Measurements from ENCODE around the gene SYCP1.
"Not testable (repeated sequence)": the region's sequence is repeated elsewhere in the genome, so short reads cannot be mapped to it uniquely, and the experiment has no call there.

The SYCP1 gene

GRCh38 chr1:114892194-114892918, 37.7 kb downstream of the SYCP1 start:
- Histone ChIP-seq H3K36me3 (ENCODE audit: control insufficient read depth, insufficient read depth, low read length) (no peaks in the 10 kb centered on the region), H3K27me3 (ENCODE audit: control insufficient read depth, insufficient read depth, low read length) (no peaks in the 10 kb centered on the region), H3K27ac (ENCODE audit: low read depth, low read length) (no peak overlapping the region), H3K4me3 (ENCODE audit: low read length) (no peak overlapping the region), H3K9ac (ENCODE audit: low read length) (no peak overlapping the region), H3K4me1 (ENCODE audit: control insufficient read depth, insufficient read depth, low read length) (no peaks in the 10 kb centered on the region)

GRCh38 chr1:114896795-114897194, 42.1 kb downstream of the SYCP1 start:
- H3K27me3 ChIP-seq (ENCODE audit: control insufficient read depth, insufficient read depth, low read length), result no peaks in the 10 kb centered on the region
- H3K4me3 ChIP-seq (ENCODE audit: low read length), result no peak overlapping the region
- H3K27ac ChIP-seq (ENCODE audit: low read depth, low read length), result no peak overlapping the region
- H3K9ac ChIP-seq (ENCODE audit: low read length), result no peak overlapping the region
- no peaks in the 10 kb centered on the region for H3K4me1 ChIP-seq (ENCODE audit: control insufficient read depth, insufficient read depth, low read length)
- H3K36me3 ChIP-seq (ENCODE audit: control insufficient read depth, insufficient read depth, low read length), result no peaks in the 10 kb centered on the region

GRCh38 chr1:114901814-114902213, 47.2 kb downstream of the SYCP1 start:
- Histone ChIP-seq H3K27ac (ENCODE audit: low read depth, low read length) (no peak overlapping the region), H3K9ac (ENCODE audit: low read length) (no peak overlapping the region), H3K36me3 (ENCODE audit: control insufficient read depth, insufficient read depth, low read length) (no peaks in the 10 kb centered on the region), H3K27me3 (ENCODE audit: control insufficient read depth, insufficient read depth, low read length) (no peaks in the 10 kb centered on the region), H3K4me3 (ENCODE audit: low read length) (no peak overlapping the region), H3K4me1 (ENCODE audit: control insufficient read depth, insufficient read depth, low read length) (no peaks in the 10 kb centered on the region)

- H3K9ac ChIP-seq (ENCODE audit: low read length), result no peak overlapping the region
- no peaks in the 10 kb centered on the region for H3K36me3 ChIP-seq (ENCODE audit: control insufficient read depth, insufficient read depth, low read length)
- H3K4me1 ChIP-seq (ENCODE audit: control insufficient read depth, insufficient read depth, low read length), result no peaks in the 10 kb centered on the region
- no peaks in the 10 kb centered on the region for H3K27me3 ChIP-seq (ENCODE audit: control insufficient read depth, insufficient read depth, low read length)
- H3K27ac ChIP-seq (ENCODE audit: low read depth, low read length), result no peak overlapping the region
- no peak overlapping the region for H3K4me3 ChIP-seq (ENCODE audit: low read length)
Observed at GRCh38 chr1:114902343-114902742, 47.7 kb downstream of the SYCP1 start.

GRCh38 chr1:114903480-114903879, 48.8 kb downstream of the SYCP1 start:
- H3K27ac ChIP-seq (ENCODE audit: low read depth, low read length), result no peak overlapping the region
- H3K36me3 ChIP-seq (ENCODE audit: control insufficient read depth, insufficient read depth, low read length), result no peaks in the 10 kb centered on the region
- H3K4me3 ChIP-seq (ENCODE audit: low read length), result no peak overlapping the region
- no peak overlapping the region for H3K9ac ChIP-seq (ENCODE audit: low read length)
- no peaks in the 10 kb centered on the region for H3K4me1 ChIP-seq (ENCODE audit: control insufficient read depth, insufficient read depth, low read length)
- no peaks in the 10 kb centered on the region for H3K27me3 ChIP-seq (ENCODE audit: control insufficient read depth, insufficient read depth, low read length)

GRCh38 chr1:114915720-114916119, 61.1 kb downstream of the SYCP1 start:
- not testable (repeated sequence) for H3K4me3 ChIP-seq (ENCODE audit: low read length); H3K27ac ChIP-seq (ENCODE audit: low read depth, low read length); H3K4me1 ChIP-seq (ENCODE audit: control insufficient read depth, insufficient read depth, low read length); H3K9ac ChIP-seq (ENCODE audit: low read length); H3K27me3 ChIP-seq (ENCODE audit: control insufficient read depth, insufficient read depth, low read length); H3K36me3 ChIP-seq (ENCODE audit: control insufficient read depth, insufficient read depth, low read length)

- no peak overlapping the region for H3K4me3 ChIP-seq (ENCODE audit: low read length)
- no peak overlapping the region for H3K27ac ChIP-seq (ENCODE audit: low read depth, low read length)
- no peaks in the 10 kb centered on the region for H3K4me1 ChIP-seq (ENCODE audit: control insufficient read depth, insufficient read depth, low read length)
- H3K36me3 ChIP-seq (ENCODE audit: control insufficient read depth, insufficient read depth, low read length), result no peaks in the 10 kb centered on the region
- no peaks in the 10 kb centered on the region for H3K27me3 ChIP-seq (ENCODE audit: control insufficient read depth, insufficient read depth, low read length)
- no peak overlapping the region for H3K9ac ChIP-seq (ENCODE audit: low read length)
Observed at GRCh38 chr1:114926607-114927006, 71.9 kb downstream of the SYCP1 start.

GRCh38 chr1:114927401-114927800, 72.7 kb downstream of the SYCP1 start:
- Histone ChIP-seq H3K4me3 (ENCODE audit: low read length) (no peak overlapping the region), H3K27me3 (ENCODE audit: control insufficient read depth, insufficient read depth, low read length) (no peaks in the 10 kb centered on the region), H3K9ac (ENCODE audit: low read length) (no peak overlapping the region), H3K4me1 (ENCODE audit: control insufficient read depth, insufficient read depth, low read length) (no peaks in the 10 kb centered on the region), H3K27ac (ENCODE audit: low read depth, low read length) (no peak overlapping the region), H3K36me3 (ENCODE audit: control insufficient read depth, insufficient read depth, low read length) (no peaks in the 10 kb centered on the region)

GRCh38 chr1:114956570-114956969, 101.9 kb downstream of the SYCP1 start:
- no peak overlapping the region for H3K4me3 ChIP-seq (ENCODE audit: low read length)
- no peaks in the 10 kb centered on the region for H3K4me1 ChIP-seq (ENCODE audit: control insufficient read depth, insufficient read depth, low read length)
- no peak overlapping the region for H3K9ac ChIP-seq (ENCODE audit: low read length)
- no peaks in the 10 kb centered on the region for H3K27me3 ChIP-seq (ENCODE audit: control insufficient read depth, insufficient read depth, low read length)
- H3K36me3 ChIP-seq (ENCODE audit: control insufficient read depth, insufficient read depth, low read length), result no peaks in the 10 kb centered on the region
- no peak overlapping the region for H3K27ac ChIP-seq (ENCODE audit: low read depth, low read length)

- Histone ChIP-seq H3K27me3 (ENCODE audit: control insufficient read depth, insufficient read depth, low read length) (no peaks in the 10 kb centered on the region), H3K27ac (ENCODE audit: low read depth, low read length) (no peak overlapping the region), H3K9ac (ENCODE audit: low read length) (no peak overlapping the region), H3K4me1 (ENCODE audit: control insufficient read depth, insufficient read depth, low read length) (no peaks in the 10 kb centered on the region), H3K4me3 (ENCODE audit: low read length) (no peak overlapping the region), H3K36me3 (ENCODE audit: control insufficient read depth, insufficient read depth, low read length) (no peaks in the 10 kb centered on the region)
Observed at GRCh38 chr1:114959423-114959822, 104.8 kb downstream of the SYCP1 start.

GRCh38 chr1:114976891-114977290, 122.2 kb downstream of the SYCP1 start:
- Histone ChIP-seq H3K36me3 (ENCODE audit: control insufficient read depth, insufficient read depth, low read length) (no peaks in the 10 kb centered on the region), H3K4me3 (ENCODE audit: low read length) (no peak overlapping the region), H3K4me1 (ENCODE audit: control insufficient read depth, insufficient read depth, low read length) (no peaks in the 10 kb centered on the region), H3K27me3 (ENCODE audit: control insufficient read depth, insufficient read depth, low read length) (no peaks in the 10 kb centered on the region), H3K9ac (ENCODE audit: low read length) (no peak overlapping the region), H3K27ac (ENCODE audit: low read depth, low read length) (no peak overlapping the region)

- Histone ChIP-seq H3K27me3 (ENCODE audit: control insufficient read depth, insufficient read depth, low read length) (no peaks in the 10 kb centered on the region), H3K27ac (ENCODE audit: low read depth, low read length) (no peak overlapping the region), H3K36me3 (ENCODE audit: control insufficient read depth, insufficient read depth, low read length) (no peaks in the 10 kb centered on the region), H3K4me3 (ENCODE audit: low read length) (no peak overlapping the region), H3K4me1 (ENCODE audit: control insufficient read depth, insufficient read depth, low read length) (no peaks in the 10 kb centered on the region), H3K9ac (ENCODE audit: low read length) (no peak overlapping the region)
Observed at GRCh38 chr1:114979278-114979891, 124.7 kb downstream of the SYCP1 start.

GRCh38 chr1:114982251-114982650, 127.6 kb downstream of the SYCP1 start:
- Histone ChIP-seq H3K27me3 (ENCODE audit: control insufficient read depth, insufficient read depth, low read length) (no peaks in the 10 kb centered on the region), H3K36me3 (ENCODE audit: control insufficient read depth, insufficient read depth, low read length) (no peaks in the 10 kb centered on the region), H3K27ac (ENCODE audit: low read depth, low read length) (no peak overlapping the region)

More at GRCh38 chr1:114982251-114982650, 127.6 kb downstream of the SYCP1 start:
- H3K4me3 ChIP-seq (ENCODE audit: low read length), result no peak overlapping the region
- H3K4me1 ChIP-seq (ENCODE audit: control insufficient read depth, insufficient read depth, low read length), result no peaks in the 10 kb centered on the region
- no peak overlapping the region for H3K9ac ChIP-seq (ENCODE audit: low read length)
